Panc1 (cell line): ENCODE results near the gene GRID1. TPM values are rescaled to one million over a fixed set of nuclear protein-coding genes. Genes with fewer than 3 reads are reported as not detected.

Source experiments
- ATAC-seq: fragments of 200-7000 bp; cut with Tn5 transposase; 2 replicates; pipeline ENCODE4 v1.9.1; 2020; ENCODE audit warnings: mild to moderate bottlenecking, moderate library complexity
- BruUV-seq: library from RNA; stranded (reverse); fragments of 400-500 nt; replicated peaks from 2 replicates; lab custom pipeline; 2021; lab: Mats Ljungman, UMichigan
- CTCF ChIA-PET: fragments of 300-600 bp; sonication (Branson Sonifier 250); formaldehyde crosslinking; loops from one replicate; lab custom pipeline; 2022; ENCODE audit warnings: antibody characterized with exemption; lab: Charles Lee
- POLR2A ChIA-PET: fragments of 300-600 bp; sonication (Branson Sonifier 250); formaldehyde crosslinking; loops from one replicate; lab custom pipeline; 2022; ENCODE audit warnings: antibody characterized with exemption; lab: Charles Lee
- DNase-seq: peaks from one replicate; pipeline ENCODE4 v3.0.0-alpha.2; 2010; ENCODE audit warnings: low read depth, low spot score
- H3K27ac ChIP-seq: 2 replicates; pipeline ENCODE4 v1.5.1; 2011; ENCODE audit warnings: mild to moderate bottlenecking, low read length, inconsistent platforms
- H3K27me3 ChIP-seq: fragments of 200-500 bp; sonication (Bioruptor generic); 2 replicates; pipeline ENCODE4 v1.6.0; 2014; ENCODE audit warnings: low read length, inconsistent platforms; ENCODE audit not compliant: control insufficient read depth, insufficient read depth
- H3K36me3 ChIP-seq: fragments of 200-500 bp; sonication (Bioruptor generic); 2 replicates; pipeline ENCODE4 v1.5.1; 2014; ENCODE audit warnings: inconsistent platforms, mild to moderate bottlenecking, low read length, moderate library complexity; ENCODE audit not compliant: control insufficient read depth, insufficient read depth
- H3K4me1 ChIP-seq: 2 replicates; pipeline ENCODE4 v1.5.1; 2011; ENCODE audit warnings: inconsistent platforms, mild to moderate bottlenecking, low read length, moderate library complexity; ENCODE audit not compliant: control insufficient read depth, insufficient read depth
- H3K4me3 ChIP-seq, 2 experiments: 2 replicates each; pipeline ENCODE4 v1.5.1; 2011 to 2012; ENCODE audit warnings: low read depth in 2 of 2, low read length in 2 of 2, mild to moderate bottlenecking in 2 of 2, inconsistent platforms in 1 of 2, moderate library complexity in 1 of 2
- H3K9me3 ChIP-seq: fragments of 200-500 bp; sonication (Bioruptor generic); 2 replicates; pipeline ENCODE4 v1.5.1; 2014; ENCODE audit warnings: low read depth, mild to moderate bottlenecking, inconsistent platforms, low read length, moderate library complexity; ENCODE audit not compliant: control insufficient read depth, insufficient read depth
- POLR2AphosphoS5 ChIP-seq: IDR thresholded peaks from 2 replicates; pipeline ENCODE4 v1.6.1; 2012; ENCODE audit warnings: mild to moderate bottlenecking, low read depth, low read length, moderate library complexity
- SIN3A ChIP-seq: IDR thresholded peaks from 2 replicates; pipeline ENCODE4 v1.6.1; 2012; ENCODE audit warnings: low read depth, mild to moderate bottlenecking, low read length, moderate library complexity, borderline replicate concordance; ENCODE audit not compliant: insufficient read depth
- TCF7L2 ChIP-seq: IDR thresholded peaks from 2 replicates; pipeline ENCODE4 v1.6.1; 2011; ENCODE audit warnings: mild to moderate bottlenecking, low read depth, low read length, inconsistent platforms
- in situ Hi-C: cut with HindIII; loops from 2 replicates; pipeline ENCODE4 v1.10.0; 2016; ENCODE audit warnings: low sequenced_read_pairs, low pct_unique_long_range_greater_than_20kb
- intact Hi-C: fragments of 100-400 bp; cut with micrococcal nuclease; formaldehyde crosslinking; loops from one replicate; pipeline ENCODE4 v1.10.0; 2022; ENCODE audit not compliant: unreplicated experiment
- total RNA-seq: library from RNA; stranded (reverse); gene quantifications from one replicate; pipeline ENCODE4 v1.2.1, GENCODE V29; 2021; ENCODE audit not compliant: unreplicated experiment
- TF ChIP-seq, protein P1 (sequence below): fragments of 450-650 bp; IDR thresholded peaks from 2 replicates; pipeline ENCODE4 v1.5.1; 2017; ENCODE audit warnings: mild to moderate bottlenecking
- TF ChIP-seq, protein P2 (sequence below), 2 experiments: IDR thresholded peaks; 2 replicates each; pipeline ENCODE4 v1.6.1; 2011 to 2012; ENCODE audit warnings: low read depth in 2 of 2, control low read depth in 1 of 2, low read length in 1 of 2, mild to moderate bottlenecking in 1 of 2, moderate library complexity in 1 of 2; ENCODE audit not compliant: insufficient read depth in 1 of 2

GRID1 gene
- total RNA-seq, 1 experiment from 2014 or later: 2.3 TPM

DNA sequence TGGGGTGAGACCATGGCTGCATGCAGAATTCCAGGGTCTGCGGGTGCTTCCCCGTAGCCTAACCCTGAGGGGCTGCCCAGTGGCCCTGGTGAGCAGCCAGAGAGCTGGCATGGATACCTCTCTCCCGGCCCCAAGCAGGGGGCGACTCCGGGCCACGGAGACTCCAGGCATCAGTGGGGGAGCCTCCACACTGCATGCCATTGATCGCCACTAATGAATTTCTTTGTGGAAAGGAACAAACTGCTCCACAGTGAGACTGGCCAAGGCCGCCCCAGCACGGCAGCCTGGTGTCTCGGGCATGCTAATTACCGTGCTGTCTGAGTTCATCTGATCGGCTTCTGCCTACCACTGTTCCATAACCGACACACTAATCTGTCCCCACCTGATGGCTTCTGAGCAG, 184.4 kb downstream of the GRID1 start:
- peaks cover 13% of the 10 kb centered on the region; the same call in 1 of the 2 replicates for H3K27me3 ChIP-seq
- no peaks in the 10 kb centered on the region for H3K36me3 ChIP-seq
- ATAC-seq (0 out of 2 replicates have a peak, but pooled peaks have one; percentile 24), DNase-seq (no peak)
- H3K27ac ChIP-seq: no peak overlapping the region
- H3K9me3 ChIP-seq: no peaks in the 10 kb centered on the region
- CTCF ChIA-PET: interaction anchor here (0.5 kb wide), 1 partner anchor 131 kb away, joined by 9 read pairs; no protein-coding TSS in a partner anchor
- no peak for TF ChIP-seq TCF7L2
- TF ChIP-seq, protein P1, sequence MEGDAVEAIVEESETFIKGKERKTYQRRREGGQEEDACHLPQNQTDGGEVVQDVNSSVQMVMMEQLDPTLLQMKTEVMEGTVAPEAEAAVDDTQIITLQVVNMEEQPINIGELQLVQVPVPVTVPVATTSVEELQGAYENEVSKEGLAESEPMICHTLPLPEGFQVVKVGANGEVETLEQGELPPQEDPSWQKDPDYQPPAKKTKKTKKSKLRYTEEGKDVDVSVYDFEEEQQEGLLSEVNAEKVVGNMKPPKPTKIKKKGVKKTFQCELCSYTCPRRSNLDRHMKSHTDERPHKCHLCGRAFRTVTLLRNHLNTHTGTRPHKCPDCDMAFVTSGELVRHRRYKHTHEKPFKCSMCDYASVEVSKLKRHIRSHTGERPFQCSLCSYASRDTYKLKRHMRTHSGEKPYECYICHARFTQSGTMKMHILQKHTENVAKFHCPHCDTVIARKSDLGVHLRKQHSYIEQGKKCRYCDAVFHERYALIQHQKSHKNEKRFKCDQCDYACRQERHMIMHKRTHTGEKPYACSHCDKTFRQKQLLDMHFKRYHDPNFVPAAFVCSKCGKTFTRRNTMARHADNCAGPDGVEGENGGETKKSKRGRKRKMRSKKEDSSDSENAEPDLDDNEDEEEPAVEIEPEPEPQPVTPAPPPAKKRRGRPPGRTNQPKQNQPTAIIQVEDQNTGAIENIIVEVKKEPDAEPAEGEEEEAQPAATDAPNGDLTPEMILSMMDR: no peak
- TF ChIP-seq, protein P2, sequence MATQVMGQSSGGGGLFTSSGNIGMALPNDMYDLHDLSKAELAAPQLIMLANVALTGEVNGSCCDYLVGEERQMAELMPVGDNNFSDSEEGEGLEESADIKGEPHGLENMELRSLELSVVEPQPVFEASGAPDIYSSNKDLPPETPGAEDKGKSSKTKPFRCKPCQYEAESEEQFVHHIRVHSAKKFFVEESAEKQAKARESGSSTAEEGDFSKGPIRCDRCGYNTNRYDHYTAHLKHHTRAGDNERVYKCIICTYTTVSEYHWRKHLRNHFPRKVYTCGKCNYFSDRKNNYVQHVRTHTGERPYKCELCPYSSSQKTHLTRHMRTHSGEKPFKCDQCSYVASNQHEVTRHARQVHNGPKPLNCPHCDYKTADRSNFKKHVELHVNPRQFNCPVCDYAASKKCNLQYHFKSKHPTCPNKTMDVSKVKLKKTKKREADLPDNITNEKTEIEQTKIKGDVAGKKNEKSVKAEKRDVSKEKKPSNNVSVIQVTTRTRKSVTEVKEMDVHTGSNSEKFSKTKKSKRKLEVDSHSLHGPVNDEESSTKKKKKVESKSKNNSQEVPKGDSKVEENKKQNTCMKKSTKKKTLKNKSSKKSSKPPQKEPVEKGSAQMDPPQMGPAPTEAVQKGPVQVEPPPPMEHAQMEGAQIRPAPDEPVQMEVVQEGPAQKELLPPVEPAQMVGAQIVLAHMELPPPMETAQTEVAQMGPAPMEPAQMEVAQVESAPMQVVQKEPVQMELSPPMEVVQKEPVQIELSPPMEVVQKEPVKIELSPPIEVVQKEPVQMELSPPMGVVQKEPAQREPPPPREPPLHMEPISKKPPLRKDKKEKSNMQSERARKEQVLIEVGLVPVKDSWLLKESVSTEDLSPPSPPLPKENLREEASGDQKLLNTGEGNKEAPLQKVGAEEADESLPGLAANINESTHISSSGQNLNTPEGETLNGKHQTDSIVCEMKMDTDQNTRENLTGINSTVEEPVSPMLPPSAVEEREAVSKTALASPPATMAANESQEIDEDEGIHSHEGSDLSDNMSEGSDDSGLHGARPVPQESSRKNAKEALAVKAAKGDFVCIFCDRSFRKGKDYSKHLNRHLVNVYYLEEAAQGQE (IDR thresholded peaks at IDR 0.05; ENCODE audit: insufficient read depth in 1 of 2, low read depth in 2 of 2, low read length in 1 of 2): no peak
- no peak for TF ChIP-seq SIN3A
- TF ChIP-seq POLR2AphosphoS5: no peak
- no peak overlapping the region for H3K4me3 ChIP-seq
- in situ Hi-C loops: no loop called here
- POLR2A ChIA-PET: no interaction called here
- no TSS peak for BruUV-seq
- no peaks in the 10 kb centered on the region for H3K4me1 ChIP-seq
- intact Hi-C loops: no loop called here

DNA sequence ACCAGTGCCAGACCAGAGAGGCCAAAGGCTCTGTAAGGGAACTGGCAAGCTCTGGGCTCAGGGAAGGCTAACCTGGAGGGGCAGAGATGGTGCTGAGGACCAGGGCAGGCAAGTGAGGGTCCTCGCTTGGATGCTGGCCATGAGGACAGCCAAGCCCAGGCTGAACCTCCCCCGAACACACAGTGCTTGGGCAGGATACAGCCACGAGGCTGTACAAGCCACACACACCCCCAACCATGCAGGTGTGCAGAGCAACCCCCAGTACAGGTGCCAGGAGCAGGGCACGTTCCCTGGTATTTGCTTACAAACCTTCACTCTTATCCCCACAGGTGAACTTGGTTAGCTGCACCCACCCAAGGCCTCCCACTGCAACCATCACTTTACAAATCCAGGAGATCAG, 185.7 kb downstream of the GRID1 start:
- no TSS peak for BruUV-seq
- ChIA-PET POLR2A (no interaction called here), CTCF (no interaction called here)
- Histone ChIP-seq H3K4me3 (no peak overlapping the region), H3K4me1 (no peaks in the 10 kb centered on the region), H3K36me3 (no peaks in the 10 kb centered on the region), H3K9me3 (no peaks in the 10 kb centered on the region), H3K27me3 (peaks cover 13% of the 10 kb centered on the region; the same call in 1 of the 2 replicates), H3K27ac (no peak overlapping the region)
- DNase-seq: no peak
- in situ Hi-C loops (no loop called here), intact Hi-C loops (no loop called here)
- TF ChIP-seq, protein P2 (IDR thresholded peaks at IDR 0.05; ENCODE audit: insufficient read depth in 1 of 2, low read depth in 2 of 2, low read length in 1 of 2): no peak
- TF ChIP-seq TCF7L2 (no peak), POLR2AphosphoS5 (no peak), SIN3A (no peak)
- TF ChIP-seq, protein P1: no peak
- no peak for ATAC-seq
